ENCODE measurements around the gene OLFML3.

OLFML3 gene

DNA sequence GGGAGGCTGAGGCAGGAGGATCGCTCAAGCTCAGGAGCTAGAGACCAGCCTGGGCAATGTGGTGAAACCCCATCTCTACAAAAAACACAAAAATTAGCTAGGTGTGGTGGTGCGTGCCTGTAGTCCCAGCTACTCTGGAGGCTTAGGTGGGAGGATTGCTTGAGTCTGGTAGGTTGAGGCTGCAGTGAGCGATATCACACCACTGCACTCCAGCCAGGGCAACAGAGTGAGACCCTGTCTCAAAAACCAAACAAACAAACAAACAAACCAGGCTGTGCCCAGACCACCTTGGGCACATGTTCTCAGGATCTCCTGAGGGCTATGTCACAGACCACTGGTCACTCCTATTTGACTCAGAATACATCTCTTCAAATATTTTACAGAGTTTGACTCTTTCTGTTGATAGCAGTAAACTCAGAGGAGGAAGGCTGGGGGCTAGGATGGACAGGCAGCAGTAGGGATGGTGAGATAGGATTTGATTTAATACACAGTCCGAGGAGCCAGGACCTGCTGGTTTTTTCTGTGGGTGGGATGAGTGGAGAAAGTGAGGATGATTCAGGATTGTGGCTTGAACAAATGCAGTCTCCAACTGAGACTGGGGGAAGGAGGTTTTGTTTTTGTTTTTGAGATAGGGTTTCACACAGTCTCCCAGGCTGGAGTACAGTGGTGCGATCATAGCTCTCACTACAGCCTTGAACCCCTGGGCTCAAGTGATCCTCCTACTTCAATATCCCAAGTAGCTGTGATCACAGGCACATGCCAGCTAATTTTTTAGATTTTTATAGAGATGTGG is 46.5 kb downstream of the OLFML3 start:
- no peak for DNase-seq (ENCODE audit: low read depth)

DNA sequence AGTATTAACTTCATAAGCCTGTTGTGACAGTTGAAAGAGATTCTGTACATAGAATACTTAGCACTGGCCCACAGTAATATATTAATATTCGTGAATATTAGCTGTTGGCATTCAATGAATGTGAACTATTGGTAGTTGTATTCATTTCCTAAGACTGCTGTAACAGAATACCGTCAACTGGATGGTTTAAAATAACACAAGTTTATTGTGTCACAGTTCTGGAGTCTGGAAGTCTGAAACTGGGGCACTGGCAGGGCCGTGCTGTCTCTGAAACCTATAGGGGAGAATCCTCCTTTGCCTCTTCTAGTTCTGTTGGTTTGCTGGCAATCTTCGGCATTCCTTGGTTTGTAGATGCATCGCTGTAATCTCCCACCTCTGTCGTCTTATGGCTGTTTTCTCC is 47.5 kb downstream of the OLFML3 start:
- no peak for DNase-seq (ENCODE audit: low read depth)
